ENCODE measurements around the gene ELOF1. TPM values are rescaled to one million over a fixed set of nuclear protein-coding genes. Genes with fewer than 3 reads are reported as not detected.
"Not testable (repeated sequence)": the region's sequence is repeated elsewhere in the genome, so short reads cannot be mapped to it uniquely, and the experiment has no call there.

The ELOF1 gene
- total RNA-seq, 1 experiment from 2014 or later, result 105 TPM

GRCh38 chr19:11566164-11566563, 7.1 kb upstream of the ELOF1 start:
- Histone ChIP-seq H3K4me2 (ENCODE audit: low read length) (no peak overlapping the region), H3K4me1 (ENCODE audit: insufficient read depth, low read length) (no peaks in the 10 kb centered on the region), H4K20me1 (ENCODE audit: low read length) (no peaks in the 10 kb centered on the region), H3K9ac (ENCODE audit: low read length) (no peak overlapping the region), H3K4me3 (ENCODE audit: low read length) (no peak overlapping the region), H3K27ac (ENCODE audit: low read length) (no peak overlapping the region), H3K36me3 (ENCODE audit: low read depth, low read length) (no peaks in the 10 kb centered on the region), H3K9me2 (replicated peaks; ENCODE audit: low read length) (no peaks in the 10 kb centered on the region), H3K9me3 (ENCODE audit: low read length) (no peaks in the 10 kb centered on the region), H2AFZ (ENCODE audit: low read length) (no peak overlapping the region), H3K79me2 (ENCODE audit: low read length) (no peaks in the 10 kb centered on the region), H3F3A (ENCODE audit: low read length, unreplicated experiment) (no peaks in the 10 kb centered on the region), H3K27me3 (ENCODE audit: low read length) (no peaks in the 10 kb centered on the region)
- TF ChIP-seq EZH2phosphoT487 (IDR thresholded peaks at IDR 0.05; ENCODE audit: borderline replicate concordance, low read length) (no peak), EZH2 (IDR thresholded peaks at IDR 0.05; ENCODE audit: low read length, unreplicated experiment) (no peak), CTCF (conservative IDR thresholded peaks at IDR 0.05; ENCODE audit: low read depth, low read length) (no peak)
- POLR2A ChIA-PET (ENCODE audit: unreplicated experiment), result no interaction called here
- ATAC-seq (no peak), DNase-seq (peak; percentile 13)
- CTCF ChIA-PET, result no interaction called here
- no TSS peak for BruUV-seq (replicated peaks)
- intact Hi-C loops (cut with micrococcal nuclease), result no loop called here

GRCh38 chr19:11565649-11565980, 6.6 kb upstream of the ELOF1 start:
- H3K27me3 ChIP-seq (ENCODE audit: low read length); H3K9me2 ChIP-seq (replicated peaks; ENCODE audit: low read length); H3F3A ChIP-seq (ENCODE audit: low read length, unreplicated experiment); H2AFZ ChIP-seq (ENCODE audit: low read length); DNase-seq; H3K9ac ChIP-seq (ENCODE audit: low read length); POLR2A ChIA-PET (ENCODE audit: unreplicated experiment); H3K79me2 ChIP-seq (ENCODE audit: low read length); H3K9me3 ChIP-seq (ENCODE audit: low read length); BruUV-seq (replicated peaks); H3K4me1 ChIP-seq (ENCODE audit: insufficient read depth, low read length); CTCF ChIA-PET; intact Hi-C loops (cut with micrococcal nuclease); H3K4me2 ChIP-seq (ENCODE audit: low read length); H3K36me3 ChIP-seq (ENCODE audit: low read depth, low read length); H3K27ac ChIP-seq (ENCODE audit: low read length); H3K4me3 ChIP-seq (ENCODE audit: low read length); ATAC-seq; H4K20me1 ChIP-seq (ENCODE audit: low read length): not testable (repeated sequence)

- H3K36me3 ChIP-seq (ENCODE audit: low read depth, low read length); H3K9ac ChIP-seq (ENCODE audit: low read length); H3K27ac ChIP-seq (ENCODE audit: low read length); POLR2A ChIA-PET (ENCODE audit: unreplicated experiment); ATAC-seq; BruUV-seq (replicated peaks); H4K20me1 ChIP-seq (ENCODE audit: low read length); H3K9me3 ChIP-seq (ENCODE audit: low read length); H3K9me2 ChIP-seq (replicated peaks; ENCODE audit: low read length); H3K4me1 ChIP-seq (ENCODE audit: insufficient read depth, low read length); H3F3A ChIP-seq (ENCODE audit: low read length, unreplicated experiment); H3K4me3 ChIP-seq (ENCODE audit: low read length); H3K4me2 ChIP-seq (ENCODE audit: low read length); intact Hi-C loops (cut with micrococcal nuclease); DNase-seq; H3K27me3 ChIP-seq (ENCODE audit: low read length); H2AFZ ChIP-seq (ENCODE audit: low read length); CTCF ChIA-PET: not testable (repeated sequence)
- peaks cover 10% of the 10 kb centered on the region for H3K79me2 ChIP-seq (ENCODE audit: low read length)
Observed at GRCh38 chr19:11564082-11564807, 5.2 kb upstream of the ELOF1 start.

- BruUV-seq (replicated peaks), result no TSS peak
- CTCF ChIA-PET, result no interaction called here
- Histone ChIP-seq H3K9me2 (replicated peaks; ENCODE audit: low read length) (no peaks in the 10 kb centered on the region), H3K36me3 (ENCODE audit: low read depth, low read length) (no peaks in the 10 kb centered on the region), H3K4me2 (ENCODE audit: low read length) (no peak overlapping the region), H3F3A (ENCODE audit: low read length, unreplicated experiment) (no peaks in the 10 kb centered on the region), H3K27me3 (ENCODE audit: low read length) (no peaks in the 10 kb centered on the region), H3K4me1 (ENCODE audit: insufficient read depth, low read length) (peaks cover 9% of the 10 kb centered on the region; the same call in 1 of the 2 replicates), H2AFZ (ENCODE audit: low read length) (no peak overlapping the region), H4K20me1 (ENCODE audit: low read length) (0 out of 2 replicates have a peak, but pooled peaks cover 1% of the 10 kb centered on the region), H3K4me3 (ENCODE audit: low read length) (no peak overlapping the region), H3K9me3 (ENCODE audit: low read length) (no peaks in the 10 kb centered on the region), H3K27ac (ENCODE audit: low read length) (no peak overlapping the region), H3K79me2 (ENCODE audit: low read length) (peaks cover 15% of the 10 kb centered on the region), H3K9ac (ENCODE audit: low read length) (no peak overlapping the region)
- no peak for ATAC-seq
- intact Hi-C loops (cut with micrococcal nuclease), result no loop called here
- POLR2A ChIA-PET (ENCODE audit: unreplicated experiment), result no interaction called here
- no peak for DNase-seq
- TF ChIP-seq EZH2 (IDR thresholded peaks at IDR 0.05; ENCODE audit: low read length, unreplicated experiment) (no peak), EZH2phosphoT487 (IDR thresholded peaks at IDR 0.05; ENCODE audit: borderline replicate concordance, low read length) (no peak), CTCF (conservative IDR thresholded peaks at IDR 0.05; ENCODE audit: low read depth, low read length) (no peak)
Observed at GRCh38 chr19:11563532-11563931, 4.5 kb upstream of the ELOF1 start.

All from PC-3 (cell line).